ENCODE results near the gene ZSCAN30. TPM values are rescaled to one million over a fixed set of nuclear protein-coding genes. Genes with fewer than 3 reads are reported as not detected.

The ZSCAN30 gene
- total and polyA plus RNA-seq, 2 donors from 2014 or later = 10.0 to 20.7 TPM

DNA sequence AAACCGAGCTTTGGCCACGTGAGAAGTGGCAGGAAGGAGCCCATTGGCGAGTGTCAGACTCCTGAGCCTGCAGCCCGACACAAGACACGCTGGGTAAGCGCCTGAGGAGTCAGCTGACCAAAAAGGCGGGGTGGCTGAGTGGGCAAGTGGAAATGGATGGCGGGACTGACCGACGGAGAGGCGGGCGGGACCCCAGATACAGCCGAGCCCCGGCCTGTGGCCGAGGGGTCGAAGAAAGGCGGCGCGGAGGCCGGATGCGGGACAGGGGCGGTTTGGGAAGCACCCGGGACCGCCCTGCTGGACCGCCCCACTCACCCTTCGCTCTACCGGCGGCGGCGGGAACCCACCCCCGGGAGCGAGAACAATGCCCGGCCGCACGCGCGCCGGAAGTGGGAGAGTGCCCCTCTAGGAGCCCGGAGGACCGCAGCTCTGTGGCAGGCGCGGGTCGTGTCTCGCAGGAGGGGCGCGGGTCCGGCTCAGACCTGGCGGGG is 22.8 kb downstream of the ZSCAN30 start:
- FAIRE-seq (no peak), DNase-seq (peak; percentile 90 to 95 (median 93))
- Histone ChIP-seq H3K9me3 (ENCODE audit: control insufficient read depth in 2 of 3, insufficient read depth in 1 of 3, low read length in 3 of 3) (peaks cover 0 to 5% (median 0%) of the 10 kb centered on the region in 3 donors), H3K27me3 (ENCODE audit: control insufficient read depth, insufficient read depth, low read length) (no peaks in the 10 kb centered on the region), H3K4me1 (ENCODE audit: control insufficient read depth in 2 of 3, insufficient read depth in 2 of 3, low read depth in 1 of 3, low read length in 3 of 3) (peaks cover 0 to 3% (median 0%) of the 10 kb centered on the region in 3 donors), H3K4me3 (ENCODE audit: low read length in 3 of 3) (peak overlapping the region; percentile 44 to 67 (median 63)), H3K36me3 (ENCODE audit: control insufficient read depth in 2 of 3, insufficient read depth in 3 of 3, low read length in 3 of 3) (peaks cover 0 to 5% (median 2%) of the 10 kb centered on the region in 3 donors), H3K9ac (ENCODE audit: low read length in 3 of 3) (peak overlapping the region; percentile 41 to 61 (median 48)), H3K27ac (ENCODE audit: low read depth in 2 of 2, low read length in 2 of 2) (peak overlapping the region; percentile 37 to 67)
- intact Hi-C loops (cut with DNase I) = no loop called here
- TF ChIP-seq, protein P1, sequence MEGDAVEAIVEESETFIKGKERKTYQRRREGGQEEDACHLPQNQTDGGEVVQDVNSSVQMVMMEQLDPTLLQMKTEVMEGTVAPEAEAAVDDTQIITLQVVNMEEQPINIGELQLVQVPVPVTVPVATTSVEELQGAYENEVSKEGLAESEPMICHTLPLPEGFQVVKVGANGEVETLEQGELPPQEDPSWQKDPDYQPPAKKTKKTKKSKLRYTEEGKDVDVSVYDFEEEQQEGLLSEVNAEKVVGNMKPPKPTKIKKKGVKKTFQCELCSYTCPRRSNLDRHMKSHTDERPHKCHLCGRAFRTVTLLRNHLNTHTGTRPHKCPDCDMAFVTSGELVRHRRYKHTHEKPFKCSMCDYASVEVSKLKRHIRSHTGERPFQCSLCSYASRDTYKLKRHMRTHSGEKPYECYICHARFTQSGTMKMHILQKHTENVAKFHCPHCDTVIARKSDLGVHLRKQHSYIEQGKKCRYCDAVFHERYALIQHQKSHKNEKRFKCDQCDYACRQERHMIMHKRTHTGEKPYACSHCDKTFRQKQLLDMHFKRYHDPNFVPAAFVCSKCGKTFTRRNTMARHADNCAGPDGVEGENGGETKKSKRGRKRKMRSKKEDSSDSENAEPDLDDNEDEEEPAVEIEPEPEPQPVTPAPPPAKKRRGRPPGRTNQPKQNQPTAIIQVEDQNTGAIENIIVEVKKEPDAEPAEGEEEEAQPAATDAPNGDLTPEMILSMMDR (IDR thresholded peaks at IDR 0.05; ENCODE audit: borderline replicate concordance, extremely low read depth, insufficient read depth) = no peak

DNA sequence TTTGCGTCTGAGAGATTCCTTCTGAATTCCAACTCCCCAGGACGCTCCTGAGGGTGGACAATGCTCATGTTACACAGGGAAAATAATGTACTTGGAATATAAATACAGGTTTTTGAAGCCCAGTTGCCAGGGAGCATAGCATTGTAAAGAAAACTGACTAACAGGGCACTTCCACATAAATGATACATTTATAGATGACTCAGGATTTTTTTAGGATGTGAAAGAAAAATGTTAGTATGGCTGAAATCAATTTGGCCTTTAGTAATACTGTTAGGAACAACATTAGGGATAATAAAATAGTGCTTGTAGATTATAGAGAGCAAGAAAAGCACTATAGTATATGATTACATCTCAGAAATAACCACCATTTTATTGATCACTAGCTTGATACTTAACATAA is 25.6 kb downstream of the ZSCAN30 start:
- DNase-seq = no peak
- FAIRE-seq = no peak
- no peak overlapping the region for H3K27ac ChIP-seq (ENCODE audit: low read depth in 2 of 2, low read length in 2 of 2)
- H3K36me3 ChIP-seq (ENCODE audit: control insufficient read depth in 2 of 3, insufficient read depth in 3 of 3, low read length in 3 of 3) = peaks cover 2 to 8% (median 2%) of the 10 kb centered on the region in 3 donors
- no peak overlapping the region for H3K4me3 ChIP-seq (ENCODE audit: low read length in 3 of 3)
- H3K27me3 ChIP-seq (ENCODE audit: control insufficient read depth, insufficient read depth, low read length) = no peaks in the 10 kb centered on the region
- no peak overlapping the region for H3K9ac ChIP-seq (ENCODE audit: low read length in 3 of 3)
- peaks cover 0 to 5% (median 0%) of the 10 kb centered on the region in 3 donors for H3K9me3 ChIP-seq (ENCODE audit: control insufficient read depth in 2 of 3, insufficient read depth in 1 of 3, low read length in 3 of 3)
- intact Hi-C loops (cut with DNase I) = no loop called here
- TF ChIP-seq, protein P1 (IDR thresholded peaks at IDR 0.05; ENCODE audit: borderline replicate concordance, extremely low read depth, insufficient read depth) = no peak
- peaks cover 0 to 3% (median 0%) of the 10 kb centered on the region in 3 donors for H3K4me1 ChIP-seq (ENCODE audit: control insufficient read depth in 2 of 3, insufficient read depth in 2 of 3, low read depth in 1 of 3, low read length in 3 of 3)

DNA sequence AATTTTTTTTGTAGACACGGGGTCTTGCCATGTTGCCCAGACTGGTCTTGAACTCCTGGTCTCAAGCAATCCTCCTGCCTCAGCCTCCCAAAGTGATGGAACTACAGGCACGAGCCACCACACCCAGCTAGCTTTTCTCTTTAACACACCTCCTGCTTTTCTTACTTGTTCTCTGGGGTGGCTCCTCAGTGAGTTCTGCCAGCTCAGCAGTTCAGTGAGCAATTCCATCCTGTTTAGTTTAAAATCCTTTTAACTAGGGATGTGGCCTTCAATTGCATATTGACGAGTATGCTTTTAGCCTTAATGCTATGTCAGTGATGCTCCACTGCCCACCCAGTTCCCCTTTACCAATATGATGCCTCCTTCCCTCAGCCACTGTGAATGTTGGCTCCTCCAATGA is 33.1 kb downstream of the ZSCAN30 start:
- DNase-seq (no peak), FAIRE-seq (no peak)
- TF ChIP-seq, protein P1 (IDR thresholded peaks at IDR 0.05; ENCODE audit: borderline replicate concordance, extremely low read depth, insufficient read depth) = no peak

More for the DNA sequence above, 33.1 kb downstream of the ZSCAN30 start:
- Histone ChIP-seq H3K36me3 (ENCODE audit: control insufficient read depth in 2 of 3, insufficient read depth in 3 of 3, low read length in 3 of 3) (peaks cover 6 to 12% (median 11%) of the 10 kb centered on the region in 3 donors), H3K27me3 (ENCODE audit: control insufficient read depth, insufficient read depth, low read length) (no peaks in the 10 kb centered on the region), H3K27ac (ENCODE audit: low read depth in 2 of 2, low read length in 2 of 2) (no peak overlapping the region), H3K9ac (ENCODE audit: low read length in 3 of 3) (no peak overlapping the region), H3K4me3 (ENCODE audit: low read length in 3 of 3) (no peak overlapping the region), H3K4me1 (ENCODE audit: control insufficient read depth in 2 of 3, insufficient read depth in 2 of 3, low read depth in 1 of 3, low read length in 3 of 3) (no peaks in the 10 kb centered on the region), H3K9me3 (ENCODE audit: control insufficient read depth in 2 of 3, insufficient read depth in 1 of 3, low read length in 3 of 3) (peaks cover 0 to 12% (median 0%) of the 10 kb centered on the region in 3 donors)
- intact Hi-C loops (cut with DNase I) = no loop called here

All from kidney (tissue), 14 donors.